LNCaP clone FGC (cell line): ENCODE results near the gene PLAAT3.

Experiments used
- DNase-seq: peaks from one replicate; pipeline ENCODE4 v3.0.0-alpha.2; 2011; ENCODE audit warnings: low read depth
- H3K4me3 ChIP-seq: 2 replicates; pipeline ENCODE4 v1.5.1; 2011; ENCODE audit warnings: mild to moderate bottlenecking, low read depth, low read length, control low read depth
- CTCF ChIP-seq: IDR thresholded peaks from 2 replicates; pipeline ENCODE4 v1.5.1; 2012; ENCODE audit warnings: mild to moderate bottlenecking; ENCODE audit not compliant: control insufficient read depth, insufficient read depth; ENCODE audit errors: extremely low read depth

The PLAAT3 gene

GRCh38 chr11:63527667-63528066, 86.6 kb downstream of the PLAAT3 start:
- H3K4me3 ChIP-seq: no peak overlapping the region
- DNase-seq: no peak
- TF ChIP-seq CTCF: no peak
